ENCODE measurements around the gene MAN1C1. TPM values are rescaled to one million over a fixed set of nuclear protein-coding genes. Genes with fewer than 3 reads are reported as not detected.

Gene MAN1C1
- total RNA-seq, 1 experiment from 2014 or later: 1.2 TPM

DNA sequence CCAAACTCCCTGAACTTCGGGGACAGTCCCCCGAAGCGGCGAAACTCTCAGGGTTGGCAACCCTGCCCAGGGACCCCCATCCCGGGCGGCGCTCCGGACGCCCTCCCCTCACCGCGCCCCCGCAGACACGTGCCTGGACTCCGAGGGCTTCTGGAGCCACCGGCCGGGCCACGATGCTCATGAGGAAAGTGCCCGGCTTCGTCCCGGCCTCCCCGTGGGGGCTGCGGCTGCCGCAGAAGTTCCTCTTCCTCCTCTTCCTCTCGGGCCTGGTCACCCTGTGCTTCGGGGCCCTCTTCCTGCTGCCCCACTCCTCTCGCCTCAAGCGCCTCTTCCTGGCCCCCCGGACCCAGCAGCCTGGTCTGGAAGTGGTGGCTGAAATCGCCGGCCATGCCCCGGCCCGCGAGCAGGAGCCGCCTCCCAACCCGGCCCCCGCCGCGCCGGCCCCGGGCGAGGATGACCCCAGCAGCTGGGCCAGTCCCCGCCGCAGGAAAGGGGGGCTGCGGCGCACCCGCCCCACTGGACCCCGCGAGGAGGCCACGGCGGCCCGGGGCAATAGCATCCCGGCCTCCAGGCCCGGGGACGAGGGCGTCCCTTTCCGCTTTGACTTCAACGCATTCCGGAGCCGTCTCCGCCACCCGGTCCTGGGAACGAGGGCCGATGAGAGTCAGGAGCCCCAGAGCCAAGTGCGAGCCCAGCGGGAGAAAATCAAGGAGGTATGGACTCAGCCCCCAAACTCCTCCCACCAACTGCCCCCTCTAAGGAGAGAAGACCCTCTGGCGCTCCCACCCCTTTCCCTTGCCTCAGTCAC lies 1.2 kb downstream of the MAN1C1 start:
- Histone ChIP-seq H3K4me3 (replicated peaks in 1 of 2; ENCODE audit: low read depth in 1 of 2, low read length in 2 of 2) (no peak overlapping the region), H3K9ac (ENCODE audit: low read length) (no peak overlapping the region), H3K4me1 (ENCODE audit: control insufficient read depth in 1 of 2, insufficient read depth in 2 of 2, low read length in 2 of 2) (peaks cover 5 to 13% of the 10 kb centered on the region in 2 experiments; a peak in 3 of 4 replicates), H3K79me2 (ENCODE audit: insufficient read depth, low read length) (no peaks in the 10 kb centered on the region), H3K27me3 (ENCODE audit: insufficient read depth, low read length) (peaks cover 19% of the 10 kb centered on the region; the same call in 1 of the 2 replicates), H3K36me3 (ENCODE audit: control insufficient read depth in 1 of 2, insufficient read depth in 2 of 2, low read length in 2 of 2) (no peaks in the 10 kb centered on the region), H3K27ac (ENCODE audit: low read depth, low read length) (no peak overlapping the region), H3K9me2 (ENCODE audit: insufficient read depth) (no peaks in the 10 kb centered on the region), H3K4me2 (ENCODE audit: low read length) (no peak overlapping the region), H3K9me3 (ENCODE audit: control insufficient read depth in 1 of 2, insufficient read depth in 1 of 2, low read depth in 1 of 2, low read length in 2 of 2) (no peaks in the 10 kb centered on the region), H4K20me1 (ENCODE audit: insufficient read depth) (no peaks in the 10 kb centered on the region), H2AFZ (ENCODE audit: low read depth, low read length, poor library complexity, severe bottlenecking) (no peak overlapping the region)
- ChIA-PET RAD21 (ENCODE audit: low non-redundant PET in 1 of 2, low total read pairs in 2 of 2, uncharacterized antibody in 2 of 2, unreplicated experiment in 2 of 2) (no interaction called here), CTCF (interaction anchor here (1.7 kb wide), 1 partner anchor 10 kb away, joined by 10 read pairs; no protein-coding TSS in a partner anchor), POLR2A (no interaction called here)
- TF ChIP-seq CBX3 (IDR thresholded peaks at IDR 0.05; ENCODE audit: low read depth): no peak
- no peak for TF ChIP-seq JUND (IDR thresholded peaks at IDR 0.05)
- no peak for TF ChIP-seq FOSL1 (IDR thresholded peaks at IDR 0.05; ENCODE audit: low read depth)
- no peak for TF ChIP-seq EGR1 (IDR thresholded peaks at IDR 0.05; ENCODE audit: low read depth)
- intact Hi-C loops (cut with micrococcal nuclease): loop anchor here (5.0 kb wide), 1 partner anchor 179 kb away; no protein-coding TSS in a partner anchor
- ATAC-seq (no peak), DNase-seq (ENCODE audit: low read depth, low spot score) (no peak)
- BruUV-seq (replicated peaks): no TSS peak

DNA sequence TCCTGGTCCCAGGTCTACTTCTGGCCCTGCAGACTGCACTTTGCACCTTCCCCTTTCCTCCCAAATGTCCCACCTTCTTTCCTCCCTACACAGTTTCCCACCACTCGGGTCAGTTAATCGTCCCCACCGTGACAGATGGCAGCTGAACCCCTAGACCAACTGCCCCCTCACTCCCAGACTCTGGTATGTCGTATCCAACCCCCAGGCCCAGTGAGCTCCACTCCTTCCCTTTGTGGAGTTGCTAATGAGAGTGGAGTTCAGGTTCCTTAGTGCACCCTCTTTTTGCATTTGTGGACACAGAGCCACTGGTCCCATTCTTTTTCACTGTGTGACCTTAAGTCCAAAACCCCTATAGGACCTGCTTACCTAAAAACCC lies 1.8 kb downstream of the MAN1C1 start:
- intact Hi-C loops (cut with micrococcal nuclease): loop anchor here (5.0 kb wide), 1 partner anchor 179 kb away; no protein-coding TSS in a partner anchor

More for the DNA sequence above, 1.8 kb downstream of the MAN1C1 start:
- Histone ChIP-seq H3K4me3 (replicated peaks in 1 of 2; ENCODE audit: low read depth in 1 of 2, low read length in 2 of 2) (no peak overlapping the region), H3K9me2 (ENCODE audit: insufficient read depth) (no peaks in the 10 kb centered on the region), H2AFZ (ENCODE audit: low read depth, low read length, poor library complexity, severe bottlenecking) (no peak overlapping the region), H3K27ac (ENCODE audit: low read depth, low read length) (no peak overlapping the region), H3K9me3 (ENCODE audit: control insufficient read depth in 1 of 2, insufficient read depth in 1 of 2, low read depth in 1 of 2, low read length in 2 of 2) (no peaks in the 10 kb centered on the region), H3K36me3 (ENCODE audit: control insufficient read depth in 1 of 2, insufficient read depth in 2 of 2, low read length in 2 of 2) (no peaks in the 10 kb centered on the region), H3K27me3 (ENCODE audit: insufficient read depth, low read length) (peaks cover 22% of the 10 kb centered on the region; the same call in 1 of the 2 replicates), H3K4me1 (ENCODE audit: control insufficient read depth in 1 of 2, insufficient read depth in 2 of 2, low read length in 2 of 2) (peaks cover 5 to 13% of the 10 kb centered on the region in 2 experiments; a peak in 3 of 4 replicates), H3K9ac (ENCODE audit: low read length) (no peak overlapping the region), H4K20me1 (ENCODE audit: insufficient read depth) (no peaks in the 10 kb centered on the region), H3K4me2 (ENCODE audit: low read length) (no peak overlapping the region), H3K79me2 (ENCODE audit: insufficient read depth, low read length) (no peaks in the 10 kb centered on the region)
- RAD21 ChIA-PET (ENCODE audit: low non-redundant PET in 1 of 2, low total read pairs in 2 of 2, uncharacterized antibody in 2 of 2, unreplicated experiment in 2 of 2): no interaction called here
- BruUV-seq (replicated peaks): no TSS peak
- ATAC-seq: no peak
- POLR2A ChIA-PET: no interaction called here
- DNase-seq (ENCODE audit: low read depth, low spot score): no peak
- CTCF ChIA-PET: interaction anchor here (1.1 to 1.7 kb wide), 2 partner anchors 10 kb away, joined by 3 to 10 read pairs; no protein-coding TSS in a partner anchor
- no peak for TF ChIP-seq SIN3A (IDR thresholded peaks at IDR 0.05; ENCODE audit: low read depth)
- TF ChIP-seq EZH2phosphoT487 (IDR thresholded peaks at IDR 0.05; ENCODE audit: borderline replicate concordance): no peak
- TF ChIP-seq, protein P1, sequence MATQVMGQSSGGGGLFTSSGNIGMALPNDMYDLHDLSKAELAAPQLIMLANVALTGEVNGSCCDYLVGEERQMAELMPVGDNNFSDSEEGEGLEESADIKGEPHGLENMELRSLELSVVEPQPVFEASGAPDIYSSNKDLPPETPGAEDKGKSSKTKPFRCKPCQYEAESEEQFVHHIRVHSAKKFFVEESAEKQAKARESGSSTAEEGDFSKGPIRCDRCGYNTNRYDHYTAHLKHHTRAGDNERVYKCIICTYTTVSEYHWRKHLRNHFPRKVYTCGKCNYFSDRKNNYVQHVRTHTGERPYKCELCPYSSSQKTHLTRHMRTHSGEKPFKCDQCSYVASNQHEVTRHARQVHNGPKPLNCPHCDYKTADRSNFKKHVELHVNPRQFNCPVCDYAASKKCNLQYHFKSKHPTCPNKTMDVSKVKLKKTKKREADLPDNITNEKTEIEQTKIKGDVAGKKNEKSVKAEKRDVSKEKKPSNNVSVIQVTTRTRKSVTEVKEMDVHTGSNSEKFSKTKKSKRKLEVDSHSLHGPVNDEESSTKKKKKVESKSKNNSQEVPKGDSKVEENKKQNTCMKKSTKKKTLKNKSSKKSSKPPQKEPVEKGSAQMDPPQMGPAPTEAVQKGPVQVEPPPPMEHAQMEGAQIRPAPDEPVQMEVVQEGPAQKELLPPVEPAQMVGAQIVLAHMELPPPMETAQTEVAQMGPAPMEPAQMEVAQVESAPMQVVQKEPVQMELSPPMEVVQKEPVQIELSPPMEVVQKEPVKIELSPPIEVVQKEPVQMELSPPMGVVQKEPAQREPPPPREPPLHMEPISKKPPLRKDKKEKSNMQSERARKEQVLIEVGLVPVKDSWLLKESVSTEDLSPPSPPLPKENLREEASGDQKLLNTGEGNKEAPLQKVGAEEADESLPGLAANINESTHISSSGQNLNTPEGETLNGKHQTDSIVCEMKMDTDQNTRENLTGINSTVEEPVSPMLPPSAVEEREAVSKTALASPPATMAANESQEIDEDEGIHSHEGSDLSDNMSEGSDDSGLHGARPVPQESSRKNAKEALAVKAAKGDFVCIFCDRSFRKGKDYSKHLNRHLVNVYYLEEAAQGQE (IDR thresholded peaks at IDR 0.05; ENCODE audit: low read depth): no peak
- TF ChIP-seq ELF1 (IDR thresholded peaks at IDR 0.05; ENCODE audit: borderline replicate concordance, low read depth): no peak
- no peak for TF ChIP-seq YY1 (IDR thresholded peaks at IDR 0.05; ENCODE audit: extremely low read depth, insufficient replicate concordance, low read depth, low read length)
- TF ChIP-seq, protein P2, sequence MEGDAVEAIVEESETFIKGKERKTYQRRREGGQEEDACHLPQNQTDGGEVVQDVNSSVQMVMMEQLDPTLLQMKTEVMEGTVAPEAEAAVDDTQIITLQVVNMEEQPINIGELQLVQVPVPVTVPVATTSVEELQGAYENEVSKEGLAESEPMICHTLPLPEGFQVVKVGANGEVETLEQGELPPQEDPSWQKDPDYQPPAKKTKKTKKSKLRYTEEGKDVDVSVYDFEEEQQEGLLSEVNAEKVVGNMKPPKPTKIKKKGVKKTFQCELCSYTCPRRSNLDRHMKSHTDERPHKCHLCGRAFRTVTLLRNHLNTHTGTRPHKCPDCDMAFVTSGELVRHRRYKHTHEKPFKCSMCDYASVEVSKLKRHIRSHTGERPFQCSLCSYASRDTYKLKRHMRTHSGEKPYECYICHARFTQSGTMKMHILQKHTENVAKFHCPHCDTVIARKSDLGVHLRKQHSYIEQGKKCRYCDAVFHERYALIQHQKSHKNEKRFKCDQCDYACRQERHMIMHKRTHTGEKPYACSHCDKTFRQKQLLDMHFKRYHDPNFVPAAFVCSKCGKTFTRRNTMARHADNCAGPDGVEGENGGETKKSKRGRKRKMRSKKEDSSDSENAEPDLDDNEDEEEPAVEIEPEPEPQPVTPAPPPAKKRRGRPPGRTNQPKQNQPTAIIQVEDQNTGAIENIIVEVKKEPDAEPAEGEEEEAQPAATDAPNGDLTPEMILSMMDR (IDR thresholded peaks at IDR 0.05 in 2 of 3, conservative IDR thresholded peaks at IDR 0.05 in 1 of 3; ENCODE audit: borderline replicate concordance in 1 of 3, insufficient read depth in 1 of 3, low read depth in 2 of 3, low read length in 2 of 3): no peak
- TF ChIP-seq TCF7L2 (IDR thresholded peaks at IDR 0.05; ENCODE audit: borderline replicate concordance, extremely low read depth, insufficient read depth, insufficient read length): no peak

Data from HCT116 (cell line).